ENCODE measurements around the gene GLCE.

Gene GLCE

GRCh38 chr15:69319384-69320375 lies 159.2 kb downstream of the GLCE start:
- H3K27ac Mint-ChIP-seq = no peak overlapping the region
- H3K27me3 Mint-ChIP-seq = peaks cover 59% of the 10 kb centered on the region
- no peak overlapping the region for H3K4me3 Mint-ChIP-seq
- DNase-seq = no peak
- CTCF ChIA-PET = no interaction called here
- no peaks in the 10 kb centered on the region for H3K36me3 Mint-ChIP-seq
- peaks cover 15% of the 10 kb centered on the region for H3K4me1 Mint-ChIP-seq
- H3K9me3 Mint-ChIP-seq = no peaks in the 10 kb centered on the region

GRCh38 chr15:69320977-69321554 lies 160.6 kb downstream of the GLCE start:
- no peak overlapping the region for H3K4me3 Mint-ChIP-seq
- H3K36me3 Mint-ChIP-seq = no peaks in the 10 kb centered on the region
- no peak for DNase-seq
- no peaks in the 10 kb centered on the region for H3K9me3 Mint-ChIP-seq
- peaks cover 54% of the 10 kb centered on the region for H3K27me3 Mint-ChIP-seq
- H3K4me1 Mint-ChIP-seq = peaks cover 15% of the 10 kb centered on the region
- H3K27ac Mint-ChIP-seq = no peak overlapping the region
- CTCF ChIA-PET = no interaction called here
